Keratinocyte (primary cell): ENCODE measurements around the gene PLEKHN1. TPM values are rescaled to one million over a fixed set of nuclear protein-coding genes. Genes with fewer than 3 reads are reported as not detected.

Experiments used
- DNase-seq: peaks from one replicate; pipeline ENCODE4 v3.0.0-alpha.2; 2011; ENCODE audit warnings: low read depth, missing footprints, low spot score
- FAIRE-seq: peaks from 2 replicates; lab custom pipeline; 2011; peaks lifted over from hg19 to GRCh38; lab: Jason Lieb, UNC
- H2AFZ ChIP-seq: 2 replicates; pipeline ENCODE4 v1.6.0; 2012; ENCODE audit warnings: low read length, control low read depth, inconsistent platforms; ENCODE audit not compliant: control insufficient read depth
- H3K27ac ChIP-seq: 2 replicates; pipeline ENCODE4 v1.5.1; 2011; ENCODE audit warnings: low read length; ENCODE audit not compliant: control insufficient read depth, insufficient read depth
- H3K27me3 ChIP-seq: 3 replicates; pipeline ENCODE4 v1.6.0; 2011; ENCODE audit warnings: low read length; ENCODE audit not compliant: control insufficient read depth, insufficient read depth; ENCODE audit errors: extremely low read depth
- H3K36me3 ChIP-seq, 2 experiments: 2 replicates in 1 of 2; 3 replicates in 1 of 2; pipeline ENCODE4 v1.5.1; 2011; ENCODE audit warnings: low read length in 2 of 2, mild to moderate bottlenecking in 1 of 2; ENCODE audit not compliant: control insufficient read depth in 2 of 2, insufficient read depth in 2 of 2; ENCODE audit errors: extremely low read depth in 1 of 2
- H3K4me1 ChIP-seq: 3 replicates; pipeline ENCODE4 v1.5.1; 2011; ENCODE audit warnings: low read length; ENCODE audit not compliant: control insufficient read depth, insufficient read depth; ENCODE audit errors: extremely low read depth
- H3K4me2 ChIP-seq: 3 replicates; pipeline ENCODE4 v1.6.0; 2011; ENCODE audit warnings: low read depth, low read length; ENCODE audit not compliant: control insufficient read depth, insufficient read depth; ENCODE audit errors: extremely low read depth
- H3K4me3 ChIP-seq, 3 experiments: fragments of 200-600 bp in 1 of 3; sonication (generic) in 1 of 3; 2 replicates in 2 of 3; 3 replicates in 1 of 3; pipeline ENCODE4 v1.5.1; 2011 to 2016; ENCODE audit warnings: low read length in 3 of 3, mild to moderate bottlenecking in 3 of 3, control low read depth in 2 of 3, inconsistent platforms in 1 of 3, low read depth in 1 of 3, mixed read lengths in 1 of 3, mixed run types in 1 of 3, moderate library complexity in 1 of 3; ENCODE audit not compliant: control insufficient read depth in 2 of 3, insufficient read depth in 2 of 3; ENCODE audit errors: extremely low read depth in 1 of 3
- H3K79me2 ChIP-seq: 2 replicates; pipeline ENCODE4 v1.6.0; 2012; ENCODE audit warnings: low read length; ENCODE audit not compliant: control insufficient read depth, insufficient read depth
- H3K9ac ChIP-seq: 3 replicates; pipeline ENCODE4 v1.6.0; 2011; ENCODE audit warnings: low read length; ENCODE audit not compliant: control insufficient read depth, insufficient read depth; ENCODE audit errors: extremely low read depth
- H3K9me1 ChIP-seq: 3 replicates; pipeline ENCODE4 v1.6.0; 2011; ENCODE audit warnings: low read length; ENCODE audit not compliant: control insufficient read depth, insufficient read depth; ENCODE audit errors: extremely low read depth
- H3K9me3 ChIP-seq: 2 replicates; pipeline ENCODE4 v1.5.1; 2012; ENCODE audit warnings: low read depth, low read length; ENCODE audit not compliant: control insufficient read depth
- H4K20me1 ChIP-seq: 3 replicates; pipeline ENCODE4 v1.6.0; 2011; ENCODE audit warnings: low read length; ENCODE audit not compliant: control insufficient read depth, insufficient read depth; ENCODE audit errors: extremely low read depth
- EZH2 ChIP-seq: IDR thresholded peaks from one replicate; pipeline ENCODE4 v1.6.1; 2012; ENCODE audit warnings: inconsistent platforms, mild to moderate bottlenecking, low read length, moderate library complexity
- dilution Hi-C: fragments of 300-500 bp; cut with MboI; formaldehyde crosslinking; loops from one replicate; pipeline ENCODE4 v1.7.0; 2020; ENCODE audit warnings: low sequenced_read_pairs; ENCODE audit not compliant: extremely low pct_ligation_motif_present
- polyA plus RNA-seq, 5 experiments: library from polyadenylated mRNA; depleted of rRNA in 3 of 5; stranded (reverse) in 3 of 5; stranded (forward) in 1 of 5; unstranded in 1 of 5; fragments of >200 nt; gene quantifications; 1 replicate in 1 of 5; 2 replicates in 3 of 5; 3 replicates in 1 of 5; pipeline versions ENCODE4 v1.2.1 to v1.2.3, GENCODE V29; 2011 to 2012; ENCODE audit warnings: missing spikeins in 2 of 5, low read depth in 1 of 5, low replicate concordance in 1 of 5
- TF ChIP-seq, protein P1 (sequence below), 3 experiments: IDR thresholded peaks in 1 of 3; conservative IDR thresholded peaks in 1 of 3; optimal IDR thresholded peaks in 1 of 3; 2 replicates in 2 of 3; 3 replicates in 1 of 3; pipeline versions ENCODE3 to v1.5.1; 2011; ENCODE audit warnings: low read length in 3 of 3, mild to moderate bottlenecking in 3 of 3, moderate library complexity in 2 of 3, control low read depth in 1 of 3, inconsistent platforms in 1 of 3; ENCODE audit not compliant: insufficient read depth in 2 of 3; ENCODE audit errors: extremely low read depth in 1 of 3

Gene PLEKHN1
- polyA plus RNA-seq, 1 donor (not counting 4 experiments of a cell fraction or from before 2014, with no cell fraction given): 2.5 TPM

DNA sequence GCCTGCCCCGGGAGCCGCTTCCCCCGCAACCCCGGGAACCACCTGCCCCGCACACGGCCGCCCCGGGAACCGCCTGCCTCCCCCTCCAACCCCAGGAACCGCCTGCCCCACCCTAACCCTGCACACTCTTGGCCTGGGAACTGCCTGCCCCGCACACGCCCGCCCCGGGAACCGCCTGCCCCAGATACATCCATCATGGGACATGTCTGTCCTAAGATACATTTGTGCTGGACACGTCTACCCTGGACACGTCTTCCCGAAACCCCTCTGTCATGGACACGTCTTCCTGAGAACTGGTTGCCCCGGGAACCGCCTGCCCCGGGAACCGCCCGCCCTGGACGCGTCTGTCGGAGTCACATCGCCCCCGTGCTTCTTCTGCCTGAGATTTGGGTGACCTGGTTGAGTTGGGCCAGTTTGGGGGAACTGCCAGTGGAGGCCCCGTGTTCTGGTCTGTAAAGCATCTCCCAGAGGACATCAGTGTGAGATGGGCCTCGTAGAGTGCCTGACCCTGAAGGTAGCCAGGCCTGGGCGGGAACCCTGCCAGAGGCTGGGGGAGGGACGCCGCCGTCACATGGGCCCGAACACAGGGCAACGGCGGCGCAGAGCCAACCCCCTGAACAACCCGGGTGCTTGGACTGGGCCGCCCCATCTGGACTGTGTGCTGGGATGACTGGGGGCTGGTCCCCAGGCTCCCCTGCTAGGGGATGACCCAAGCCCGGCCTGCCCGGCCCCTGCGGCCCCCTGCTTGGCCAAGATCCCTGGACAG, 12.0 kb downstream of the PLEKHN1 start:
- Histone ChIP-seq H2AFZ (no peak overlapping the region), H3K4me1 (peaks cover 4% of the 10 kb centered on the region), H3K27me3 (peaks cover 39% of the 10 kb centered on the region), H3K79me2 (no peaks in the 10 kb centered on the region), H3K9me3 (no peaks in the 10 kb centered on the region), H4K20me1 (no peaks in the 10 kb centered on the region), H3K4me3 (no peak overlapping the region), H3K36me3 (peaks cover 0 to 1% of the 10 kb centered on the region in 2 experiments), H3K9me1 (no peaks in the 10 kb centered on the region), H3K27ac (no peak overlapping the region), H3K4me2 (no peak overlapping the region), H3K9ac (no peak overlapping the region)
- dilution Hi-C loops: no loop called here
- DNase-seq (no peak), FAIRE-seq (no peak)
- TF ChIP-seq, protein P1, sequence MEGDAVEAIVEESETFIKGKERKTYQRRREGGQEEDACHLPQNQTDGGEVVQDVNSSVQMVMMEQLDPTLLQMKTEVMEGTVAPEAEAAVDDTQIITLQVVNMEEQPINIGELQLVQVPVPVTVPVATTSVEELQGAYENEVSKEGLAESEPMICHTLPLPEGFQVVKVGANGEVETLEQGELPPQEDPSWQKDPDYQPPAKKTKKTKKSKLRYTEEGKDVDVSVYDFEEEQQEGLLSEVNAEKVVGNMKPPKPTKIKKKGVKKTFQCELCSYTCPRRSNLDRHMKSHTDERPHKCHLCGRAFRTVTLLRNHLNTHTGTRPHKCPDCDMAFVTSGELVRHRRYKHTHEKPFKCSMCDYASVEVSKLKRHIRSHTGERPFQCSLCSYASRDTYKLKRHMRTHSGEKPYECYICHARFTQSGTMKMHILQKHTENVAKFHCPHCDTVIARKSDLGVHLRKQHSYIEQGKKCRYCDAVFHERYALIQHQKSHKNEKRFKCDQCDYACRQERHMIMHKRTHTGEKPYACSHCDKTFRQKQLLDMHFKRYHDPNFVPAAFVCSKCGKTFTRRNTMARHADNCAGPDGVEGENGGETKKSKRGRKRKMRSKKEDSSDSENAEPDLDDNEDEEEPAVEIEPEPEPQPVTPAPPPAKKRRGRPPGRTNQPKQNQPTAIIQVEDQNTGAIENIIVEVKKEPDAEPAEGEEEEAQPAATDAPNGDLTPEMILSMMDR (optimal IDR thresholded peaks at IDR 0.05 in 1 of 3, IDR thresholded peaks at IDR 0.05 in 1 of 3, conservative IDR thresholded peaks at IDR 0.05 in 1 of 3; ENCODE audit: extremely low read depth in 1 of 3, insufficient read depth in 2 of 3, low read length in 3 of 3): no peak
- no peak for TF ChIP-seq EZH2

DNA sequence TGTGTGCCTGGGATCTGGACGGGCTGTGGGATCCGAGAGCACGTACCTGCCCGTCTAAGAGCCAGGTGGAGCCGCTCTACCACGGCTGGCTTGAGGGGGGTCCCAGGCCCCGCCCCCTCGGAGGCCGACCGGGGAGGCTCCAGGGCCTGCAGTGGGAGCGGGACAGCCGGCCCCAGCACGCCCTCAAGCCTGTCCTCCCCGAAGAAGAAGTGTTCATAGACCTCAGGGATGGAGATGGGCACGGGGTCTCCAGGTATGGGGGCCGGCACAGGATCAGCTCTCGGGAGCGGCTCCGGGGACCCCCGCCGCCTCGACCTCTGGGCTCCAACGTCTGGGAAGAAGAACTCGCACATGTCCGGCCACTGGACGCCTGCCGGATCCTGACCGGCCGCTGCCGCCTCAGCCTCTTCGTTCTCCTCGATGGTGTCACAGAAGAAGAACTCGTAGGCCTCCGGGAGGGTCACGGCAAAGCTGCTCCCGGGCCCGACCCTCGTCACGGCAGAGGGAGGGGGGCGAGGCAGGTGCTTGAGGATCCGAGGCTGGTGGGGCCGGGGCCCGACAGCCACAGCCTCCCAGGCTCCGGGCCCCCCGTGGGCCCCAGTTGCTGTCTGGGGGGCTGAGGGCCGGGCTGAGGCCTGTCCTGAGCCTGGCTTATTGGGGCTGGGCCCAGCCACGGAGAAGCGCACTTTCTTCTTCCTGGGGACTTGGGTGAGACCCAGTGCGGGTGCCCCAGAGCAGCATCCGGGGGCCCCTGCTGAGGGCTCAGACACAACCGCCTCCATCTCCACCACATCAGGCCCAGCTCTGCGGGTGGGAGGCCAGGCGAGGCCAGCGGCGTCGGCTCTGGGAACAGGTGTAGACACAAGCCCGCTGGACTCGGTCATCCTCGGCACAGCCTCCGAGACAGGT, 12.8 kb downstream of the PLEKHN1 start:
- H3K4me1 ChIP-seq: peaks cover 4% of the 10 kb centered on the region
- H3K9me1 ChIP-seq: no peaks in the 10 kb centered on the region
- dilution Hi-C loops: no loop called here
- H3K9ac ChIP-seq: no peak overlapping the region
- no peaks in the 10 kb centered on the region for H4K20me1 ChIP-seq
- H3K4me3 ChIP-seq: no peak overlapping the region
- H2AFZ ChIP-seq: no peak overlapping the region
- DNase-seq (no peak), FAIRE-seq (no peak)
- no peak overlapping the region for H3K4me2 ChIP-seq
- TF ChIP-seq, protein P1 (optimal IDR thresholded peaks at IDR 0.05 in 1 of 3, IDR thresholded peaks at IDR 0.05 in 1 of 3, conservative IDR thresholded peaks at IDR 0.05 in 1 of 3; ENCODE audit: extremely low read depth in 1 of 3, insufficient read depth in 2 of 3, low read length in 3 of 3): no peak
- TF ChIP-seq EZH2: no peak
- no peak overlapping the region for H3K27ac ChIP-seq
- peaks cover 0 to under 1% of the 10 kb centered on the region in 2 experiments for H3K36me3 ChIP-seq
- no peaks in the 10 kb centered on the region for H3K9me3 ChIP-seq
- H3K27me3 ChIP-seq: peaks cover 47% of the 10 kb centered on the region
- no peaks in the 10 kb centered on the region for H3K79me2 ChIP-seq
